ENCODE measurements around the gene APOBEC3B. TPM values are rescaled to one million over a fixed set of nuclear protein-coding genes. Genes with fewer than 3 reads are reported as not detected.
"Not testable (repeated sequence)": the region's sequence is repeated elsewhere in the genome, so short reads cannot be mapped to it uniquely, and the experiment has no call there.

The APOBEC3B gene
- total RNA-seq, 1 donor from 2014 or later, result 2.4 TPM

DNA sequence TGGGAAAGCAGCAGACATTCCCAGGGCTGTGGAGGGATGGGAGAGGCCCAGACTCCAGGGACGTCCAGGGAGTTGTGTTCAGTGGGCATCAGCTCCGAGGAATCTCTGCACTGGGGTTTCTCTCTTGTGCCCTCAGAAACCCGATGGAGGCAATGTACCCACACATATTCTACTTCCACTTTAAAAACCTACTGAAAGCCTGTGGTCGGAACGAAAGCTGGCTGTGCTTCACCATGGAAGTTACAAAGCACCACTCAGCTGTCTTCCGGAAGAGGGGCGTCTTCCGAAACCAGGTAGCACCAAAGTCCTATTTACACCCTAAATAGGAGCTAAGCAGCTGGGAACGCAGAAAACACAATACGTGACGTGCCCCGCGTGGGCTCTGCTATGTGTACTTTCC is 47.1 kb downstream of the APOBEC3B start:
- H3K27me3 Mint-ChIP-seq (ENCODE audit: low read depth), result no peaks in the 10 kb centered on the region
- H3K4me3 Mint-ChIP-seq (ENCODE audit: unreplicated experiment), result no peak overlapping the region
- H3K4me1 Mint-ChIP-seq (ENCODE audit: low read depth), result no peaks in the 10 kb centered on the region
- H3K27ac Mint-ChIP-seq (ENCODE audit: unreplicated experiment), result no peak overlapping the region
- H3K36me3 Mint-ChIP-seq (ENCODE audit: low read depth), result no peaks in the 10 kb centered on the region
- no peaks in the 10 kb centered on the region for H3K9me3 Mint-ChIP-seq (ENCODE audit: low read depth)
- TF ChIP-seq, protein P1, sequence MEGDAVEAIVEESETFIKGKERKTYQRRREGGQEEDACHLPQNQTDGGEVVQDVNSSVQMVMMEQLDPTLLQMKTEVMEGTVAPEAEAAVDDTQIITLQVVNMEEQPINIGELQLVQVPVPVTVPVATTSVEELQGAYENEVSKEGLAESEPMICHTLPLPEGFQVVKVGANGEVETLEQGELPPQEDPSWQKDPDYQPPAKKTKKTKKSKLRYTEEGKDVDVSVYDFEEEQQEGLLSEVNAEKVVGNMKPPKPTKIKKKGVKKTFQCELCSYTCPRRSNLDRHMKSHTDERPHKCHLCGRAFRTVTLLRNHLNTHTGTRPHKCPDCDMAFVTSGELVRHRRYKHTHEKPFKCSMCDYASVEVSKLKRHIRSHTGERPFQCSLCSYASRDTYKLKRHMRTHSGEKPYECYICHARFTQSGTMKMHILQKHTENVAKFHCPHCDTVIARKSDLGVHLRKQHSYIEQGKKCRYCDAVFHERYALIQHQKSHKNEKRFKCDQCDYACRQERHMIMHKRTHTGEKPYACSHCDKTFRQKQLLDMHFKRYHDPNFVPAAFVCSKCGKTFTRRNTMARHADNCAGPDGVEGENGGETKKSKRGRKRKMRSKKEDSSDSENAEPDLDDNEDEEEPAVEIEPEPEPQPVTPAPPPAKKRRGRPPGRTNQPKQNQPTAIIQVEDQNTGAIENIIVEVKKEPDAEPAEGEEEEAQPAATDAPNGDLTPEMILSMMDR (IDR thresholded peaks at IDR 0.05), result no peak
- no peak for DNase-seq (ENCODE audit: low spot score)

DNA sequence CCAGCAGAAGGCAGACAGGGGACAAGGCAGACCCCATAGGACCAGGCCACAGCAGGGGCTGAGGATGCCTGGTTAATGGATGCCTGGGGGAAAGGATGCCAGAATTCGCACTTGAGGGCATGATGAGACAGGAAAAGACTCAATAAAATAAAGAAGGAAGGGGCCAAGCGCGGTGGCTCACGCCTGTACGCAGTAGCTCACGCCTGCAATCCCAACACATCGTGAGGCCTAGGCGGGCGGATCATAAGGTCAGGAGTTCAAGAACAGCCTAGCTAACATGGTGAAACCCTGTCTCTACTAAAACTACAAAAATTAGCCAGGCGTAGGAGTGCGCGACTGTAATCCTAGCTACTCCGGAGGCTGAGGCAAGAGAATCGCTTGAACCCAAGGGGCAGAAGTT is 48.6 kb downstream of the APOBEC3B start:
- no peaks in the 10 kb centered on the region for H3K27me3 Mint-ChIP-seq (ENCODE audit: low read depth)
- no peaks in the 10 kb centered on the region for H3K36me3 Mint-ChIP-seq (ENCODE audit: low read depth)
- no peak overlapping the region for H3K4me3 Mint-ChIP-seq (ENCODE audit: unreplicated experiment)
- no peak overlapping the region for H3K27ac Mint-ChIP-seq (ENCODE audit: unreplicated experiment)
- TF ChIP-seq, protein P1 (IDR thresholded peaks at IDR 0.05), result no peak
- H3K4me1 Mint-ChIP-seq (ENCODE audit: low read depth), result no peaks in the 10 kb centered on the region
- H3K9me3 Mint-ChIP-seq (ENCODE audit: low read depth), result no peaks in the 10 kb centered on the region
- DNase-seq (ENCODE audit: low spot score), result no peak

DNA sequence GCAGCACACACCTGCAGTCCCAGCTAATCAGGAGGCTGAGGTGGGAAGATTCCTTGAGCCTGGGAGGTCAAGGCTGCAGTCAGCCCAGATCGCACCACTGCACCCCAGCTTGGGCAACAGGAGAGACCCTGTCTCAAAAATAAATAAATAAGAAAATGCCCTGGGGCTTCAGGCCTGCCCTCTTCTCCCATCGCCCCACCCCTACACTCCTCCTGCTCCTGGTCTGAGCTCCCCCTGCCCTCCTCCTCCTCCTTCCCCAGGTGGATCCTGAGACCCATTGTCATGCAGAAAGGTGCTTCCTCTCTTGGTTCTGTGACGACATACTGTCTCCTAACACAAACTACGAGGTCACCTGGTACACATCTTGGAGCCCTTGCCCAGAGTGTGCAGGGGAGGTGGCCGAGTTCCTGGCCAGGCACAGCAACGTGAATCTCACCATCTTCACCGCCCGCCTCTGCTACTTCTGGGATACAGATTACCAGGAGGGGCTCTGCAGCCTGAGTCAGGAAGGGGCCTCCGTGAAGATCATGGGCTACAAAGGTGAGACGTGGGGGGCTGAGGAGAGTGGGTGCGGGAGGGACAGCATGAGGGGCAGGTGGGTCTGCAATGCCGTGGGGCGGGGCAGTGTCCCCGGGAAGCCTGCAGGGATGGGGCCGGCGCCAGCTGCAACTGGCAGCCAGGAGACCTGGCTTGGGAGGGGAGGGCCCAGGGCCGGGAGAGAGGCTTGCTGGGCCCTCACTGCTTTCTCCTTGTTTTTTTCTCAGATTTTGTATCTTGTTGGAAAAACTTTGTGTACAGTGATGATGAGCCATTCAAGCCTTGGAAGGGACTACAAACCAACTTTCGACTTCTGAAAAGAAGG is 49.5 kb downstream of the APOBEC3B start:
- not testable (repeated sequence) for H3K9me3 Mint-ChIP-seq (ENCODE audit: low read depth); H3K27ac Mint-ChIP-seq (ENCODE audit: unreplicated experiment); H3K27me3 Mint-ChIP-seq (ENCODE audit: low read depth); H3K36me3 Mint-ChIP-seq (ENCODE audit: low read depth); H3K4me1 Mint-ChIP-seq (ENCODE audit: low read depth); DNase-seq (ENCODE audit: low spot score); H3K4me3 Mint-ChIP-seq (ENCODE audit: unreplicated experiment)

DNA sequence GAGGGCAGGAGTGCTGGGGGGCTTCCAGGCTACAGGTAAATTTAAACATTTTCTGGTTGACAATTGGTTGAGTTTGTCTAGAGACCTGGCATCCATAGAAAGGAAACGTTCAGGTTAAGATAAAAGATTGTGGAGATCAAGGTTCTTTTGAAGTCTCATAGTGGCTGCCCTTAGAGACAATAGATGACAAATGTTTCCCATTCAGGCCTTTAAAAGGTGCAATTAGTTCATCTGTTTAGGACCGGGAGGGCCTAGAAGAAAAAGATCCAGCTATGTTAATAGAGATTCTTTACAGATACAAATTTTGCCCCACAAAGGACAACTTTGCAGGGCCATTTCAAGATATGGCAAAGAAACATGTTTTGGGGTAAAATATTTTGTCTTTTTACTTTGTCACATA is 54.9 kb downstream of the APOBEC3B start:
- H3K27ac Mint-ChIP-seq (ENCODE audit: unreplicated experiment); H3K9me3 Mint-ChIP-seq (ENCODE audit: low read depth); H3K27me3 Mint-ChIP-seq (ENCODE audit: low read depth); H3K4me1 Mint-ChIP-seq (ENCODE audit: low read depth); DNase-seq (ENCODE audit: low spot score); H3K36me3 Mint-ChIP-seq (ENCODE audit: low read depth); H3K4me3 Mint-ChIP-seq (ENCODE audit: unreplicated experiment): not testable (repeated sequence)

DNA sequence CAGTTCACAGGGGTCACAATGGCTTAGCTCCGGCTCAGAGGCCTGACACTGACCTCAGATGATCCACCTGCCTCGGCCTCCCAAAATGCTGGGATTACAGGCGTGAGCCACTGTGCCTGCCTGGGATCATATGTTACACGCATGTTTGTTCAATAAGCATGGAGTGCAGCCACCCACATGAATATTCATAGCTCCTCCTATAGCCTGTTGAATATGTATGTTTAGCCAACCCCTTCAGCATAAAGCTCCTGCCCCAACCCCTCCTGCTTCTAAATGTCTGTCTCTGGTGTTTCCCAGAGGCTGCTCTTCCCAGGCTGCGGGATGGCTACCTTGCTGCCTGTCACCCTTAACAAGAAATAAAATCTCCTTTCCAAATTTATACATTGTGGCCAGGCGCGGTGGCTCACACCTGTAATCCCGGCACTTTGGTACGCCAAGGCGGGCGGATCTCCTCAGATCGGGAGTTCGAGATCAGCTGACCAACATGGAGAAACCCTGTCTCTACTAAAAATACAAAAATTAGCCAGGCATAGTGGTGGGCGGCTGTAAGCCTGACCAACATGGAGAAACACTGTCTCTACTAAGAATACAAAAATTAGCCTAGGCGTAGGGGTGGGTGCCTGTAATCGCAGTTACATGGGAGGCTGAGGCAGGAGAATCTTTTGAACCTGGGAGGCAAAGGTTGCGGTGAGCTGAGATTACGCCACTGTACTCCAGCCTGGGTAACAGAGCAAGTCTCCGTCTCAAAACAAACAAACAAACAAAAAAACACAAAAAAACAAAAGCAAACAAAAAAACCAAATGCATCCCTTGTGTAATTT is 57.4 kb downstream of the APOBEC3B start:
- H3K27ac Mint-ChIP-seq (ENCODE audit: unreplicated experiment), result peak overlapping the region; percentile 25

DNA sequence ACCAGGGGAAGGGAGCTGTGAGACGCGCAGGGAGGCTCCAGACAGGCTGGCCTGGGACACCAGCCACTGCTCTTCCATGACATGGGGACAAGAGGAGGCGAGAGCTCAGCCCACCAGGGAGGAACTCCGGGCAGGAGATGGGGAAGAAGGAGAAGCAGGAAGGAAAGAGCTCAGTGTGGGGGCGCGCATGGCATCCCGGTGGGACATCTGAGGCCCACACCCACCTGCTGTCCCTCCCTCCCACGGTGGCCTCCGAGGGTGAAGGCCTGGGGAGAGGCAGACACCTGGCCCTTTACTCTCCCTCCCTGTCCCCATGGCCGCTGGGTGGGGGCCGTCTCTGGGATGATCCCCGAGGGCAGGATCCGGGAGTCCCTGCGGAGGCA is 58.0 kb downstream of the APOBEC3B start:
- H3K4me1 Mint-ChIP-seq (ENCODE audit: low read depth); H3K27me3 Mint-ChIP-seq (ENCODE audit: low read depth); DNase-seq (ENCODE audit: low spot score); H3K9me3 Mint-ChIP-seq (ENCODE audit: low read depth); H3K36me3 Mint-ChIP-seq (ENCODE audit: low read depth): not testable (repeated sequence)
- H3K4me3 Mint-ChIP-seq (ENCODE audit: unreplicated experiment), result peak overlapping the region; percentile 63
- peak overlapping the region; percentile 25 for H3K27ac Mint-ChIP-seq (ENCODE audit: unreplicated experiment)

More for the DNA sequence above, 57.4 kb downstream of the APOBEC3B start:
- H3K36me3 Mint-ChIP-seq (ENCODE audit: low read depth), result no peaks in the 10 kb centered on the region
- no peaks in the 10 kb centered on the region for H3K27me3 Mint-ChIP-seq (ENCODE audit: low read depth)
- TF ChIP-seq, protein P1 (IDR thresholded peaks at IDR 0.05), result no peak
- no peaks in the 10 kb centered on the region for H3K9me3 Mint-ChIP-seq (ENCODE audit: low read depth)
- H3K4me1 Mint-ChIP-seq (ENCODE audit: low read depth), result peaks cover 9% of the 10 kb centered on the region
- DNase-seq (ENCODE audit: low spot score), result no peak
- H3K4me3 Mint-ChIP-seq (ENCODE audit: unreplicated experiment), result peak overlapping the region; percentile 63

Measured in chondrocyte (in vitro differentiated cells).